Measurements from ENCODE around the gene ACTG1. TPM values are rescaled to one million over a fixed set of nuclear protein-coding genes. Genes with fewer than 3 reads are reported as not detected.

Gene ACTG1
- total RNA-seq, 1 experiment from 2014 or later = 4,109 TPM

GRCh38 chr17:81464586-81464985, 48.0 kb downstream of the ACTG1 start:
- DNase-seq (ENCODE audit: low read depth) = no peak

- no peak for DNase-seq (ENCODE audit: low read depth)
Measured at GRCh38 chr17:81463506-81463905, 49.1 kb downstream of the ACTG1 start.

GRCh38 chr17:81462506-81463125, 50.0 kb downstream of the ACTG1 start:
- DNase-seq (ENCODE audit: low read depth) = no peak

GRCh38 chr17:81461607-81462500, 50.7 kb downstream of the ACTG1 start:
- DNase-seq (ENCODE audit: low read depth) = no peak

GRCh38 chr17:81460856-81461460, 51.6 kb downstream of the ACTG1 start:
- no peak for DNase-seq (ENCODE audit: low read depth)

Other genes starting within 250 kb of the ACTG1 start
- 77.9 and 119 TPM in 2 replicates for gene SLC38A10, start 217.5 kb downstream of the ACTG1 start, total RNA-seq (2014; rRNA removed; shearing (Covaris generic))
- 1.0 and 4.3 TPM in 2 replicates for gene BAHCC1, start 117.3 kb downstream of the ACTG1 start, total RNA-seq (2014; rRNA removed; shearing (Covaris generic))
- 0.69 TPM in 1 of 2 replicates, not detected in the other for gene FSCN2, start 15.6 kb upstream of the ACTG1 start, total RNA-seq (2014; rRNA removed; shearing (Covaris generic))
- 8.0 and 18.0 TPM in 2 replicates for gene FAAP100, start 39.6 kb upstream of the ACTG1 start, total RNA-seq (2014; rRNA removed; shearing (Covaris generic))
- gene NPLOC4, start 124.3 kb upstream of the ACTG1 start, total RNA-seq (2014; rRNA removed; shearing (Covaris generic)) = 53.7 and 79.7 TPM in 2 replicates
- 2.5 and 5.3 TPM in 2 replicates for gene TSPAN10, start 124.4 kb upstream of the ACTG1 start, total RNA-seq (2014; rRNA removed; shearing (Covaris generic))
- 0.94 TPM in 1 of 2 replicates, not detected in the other for gene PDE6G, start 143.7 kb upstream of the ACTG1 start, total RNA-seq (2014; rRNA removed; shearing (Covaris generic))
- gene OXLD1, start 153.8 kb upstream of the ACTG1 start, total RNA-seq (2014; rRNA removed; shearing (Covaris generic)) = 39.3 and 48.3 TPM in 2 replicates
- 14.6 and 32.1 TPM in 2 replicates for gene CCDC137, start 153.9 kb upstream of the ACTG1 start, total RNA-seq (2014; rRNA removed; shearing (Covaris generic))
- 36.0 and 39.9 TPM in 2 replicates for gene ARL16, start 171.0 kb upstream of the ACTG1 start, total RNA-seq (2014; rRNA removed; shearing (Covaris generic))
- 52.4 and 101 TPM in 2 replicates for gene HGS, start 171.2 kb upstream of the ACTG1 start, total RNA-seq (2014; rRNA removed; shearing (Covaris generic))
- 11.7 and 14.1 TPM in 2 replicates for gene MRPL12, start 190.6 kb upstream of the ACTG1 start, total RNA-seq (2014; rRNA removed; shearing (Covaris generic))
- gene SLC25A10, start 199.5 kb upstream of the ACTG1 start, total RNA-seq (2014; rRNA removed; shearing (Covaris generic)) = 49.0 and 61.8 TPM in 2 replicates